ENCODE data around the gene COQ2. TPM values are rescaled to one million over a fixed set of nuclear protein-coding genes. Genes with fewer than 3 reads are reported as not detected.

Gene COQ2
- total RNA-seq, 1 donor from 2014 or later = 8.7 TPM

GRCh38 chr4:83267830-83268475 lies 16.6 kb downstream of the COQ2 start:
- TF ChIP-seq CTCF (IDR thresholded peaks at IDR 0.05; ENCODE audit: insufficient read depth, low read depth, low read length) (no peak), EZH2 (IDR thresholded peaks at IDR 0.05; ENCODE audit: insufficient read depth, low read length) (no peak)
- Histone ChIP-seq H3K79me2 (ENCODE audit: insufficient read depth, low read length) (no peaks in the 10 kb centered on the region), H3K9me3 (ENCODE audit: insufficient read depth, low read depth, low read length) (no peaks in the 10 kb centered on the region), H3K27ac (ENCODE audit: low read depth, low read length) (no peak overlapping the region), H3K4me3 (ENCODE audit: insufficient read depth, low read depth, low read length) (no peak overlapping the region), H3K4me1 (ENCODE audit: insufficient read depth, low read length) (no peaks in the 10 kb centered on the region), H3K4me2 (ENCODE audit: low read length) (no peak overlapping the region), H3K27me3 (ENCODE audit: insufficient read depth, low read length) (no peaks in the 10 kb centered on the region), H3K9ac (ENCODE audit: low read length) (no peak overlapping the region), H3K36me3 (ENCODE audit: insufficient read depth, low read length) (peaks cover 4% of the 10 kb centered on the region), H2AFZ (ENCODE audit: low read depth, low read length) (no peak overlapping the region), H4K20me1 (ENCODE audit: insufficient read depth, low read length) (no peaks in the 10 kb centered on the region)
- Mint-ChIP-seq H3K4me1 (ENCODE audit: low read depth, unreplicated experiment) (peaks cover 12% of the 10 kb centered on the region), H3K36me3 (ENCODE audit: low read depth, unreplicated experiment) (peaks cover 8% of the 10 kb centered on the region), H3K4me3 (ENCODE audit: unreplicated experiment) (no peak overlapping the region), H3K9me3 (ENCODE audit: unreplicated experiment) (no peaks in the 10 kb centered on the region), H3K27me3 (ENCODE audit: low read depth, unreplicated experiment) (no peaks in the 10 kb centered on the region), H3K27ac (ENCODE audit: unreplicated experiment) (no peak overlapping the region)
- DNase-seq (ENCODE audit: low read depth) (no peak), FAIRE-seq (no peak)

GRCh38 chr4:83267121-83267829 lies 17.3 kb downstream of the COQ2 start:
- Histone ChIP-seq H4K20me1 (ENCODE audit: insufficient read depth, low read length) (no peaks in the 10 kb centered on the region), H3K36me3 (ENCODE audit: insufficient read depth, low read length) (peaks cover 6% of the 10 kb centered on the region), H3K4me2 (ENCODE audit: low read length) (no peak overlapping the region), H3K9ac (ENCODE audit: low read length) (no peak overlapping the region), H3K27ac (ENCODE audit: low read depth, low read length) (peak overlapping the region; percentile 7), H3K4me3 (ENCODE audit: insufficient read depth, low read depth, low read length) (no peak overlapping the region), H3K9me3 (ENCODE audit: insufficient read depth, low read depth, low read length) (no peaks in the 10 kb centered on the region), H3K4me1 (ENCODE audit: insufficient read depth, low read length) (no peaks in the 10 kb centered on the region), H3K27me3 (ENCODE audit: insufficient read depth, low read length) (no peaks in the 10 kb centered on the region), H2AFZ (ENCODE audit: low read depth, low read length) (no peak overlapping the region), H3K79me2 (ENCODE audit: insufficient read depth, low read length) (no peaks in the 10 kb centered on the region)
- peaks cover 12% of the 10 kb centered on the region for H3K4me1 Mint-ChIP-seq (ENCODE audit: low read depth, unreplicated experiment)
- TF ChIP-seq CTCF (IDR thresholded peaks at IDR 0.05; ENCODE audit: insufficient read depth, low read depth, low read length) = no peak
- TF ChIP-seq EZH2 (IDR thresholded peaks at IDR 0.05; ENCODE audit: insufficient read depth, low read length) = no peak
- H3K9me3 Mint-ChIP-seq (ENCODE audit: unreplicated experiment) = no peaks in the 10 kb centered on the region
- H3K27ac Mint-ChIP-seq (ENCODE audit: unreplicated experiment) = no peak overlapping the region
- DNase-seq (ENCODE audit: low read depth) = peak; percentile 80
- H3K27me3 Mint-ChIP-seq (ENCODE audit: low read depth, unreplicated experiment) = no peaks in the 10 kb centered on the region
- no peak overlapping the region for H3K4me3 Mint-ChIP-seq (ENCODE audit: unreplicated experiment)
- FAIRE-seq = no peak
- peaks cover 8% of the 10 kb centered on the region for H3K36me3 Mint-ChIP-seq (ENCODE audit: low read depth, unreplicated experiment)

- H3K4me3 ChIP-seq (ENCODE audit: insufficient read depth, low read depth, low read length) = no peak overlapping the region
- no peak overlapping the region for H3K4me2 ChIP-seq (ENCODE audit: low read length)
- Mint-ChIP-seq H3K4me1 (ENCODE audit: low read depth, unreplicated experiment) (peaks cover 12% of the 10 kb centered on the region), H3K27me3 (ENCODE audit: low read depth, unreplicated experiment) (no peaks in the 10 kb centered on the region), H3K9me3 (ENCODE audit: unreplicated experiment) (no peaks in the 10 kb centered on the region), H3K4me3 (ENCODE audit: unreplicated experiment) (no peak overlapping the region), H3K36me3 (ENCODE audit: low read depth, unreplicated experiment) (peaks cover 8% of the 10 kb centered on the region), H3K27ac (ENCODE audit: unreplicated experiment) (no peak overlapping the region)
- H3K36me3 ChIP-seq (ENCODE audit: insufficient read depth, low read length) = peaks cover 6% of the 10 kb centered on the region
- DNase-seq (ENCODE audit: low read depth) = peak; percentile 55
- TF ChIP-seq EZH2 (IDR thresholded peaks at IDR 0.05; ENCODE audit: insufficient read depth, low read length) = no peak
- TF ChIP-seq CTCF (IDR thresholded peaks at IDR 0.05; ENCODE audit: insufficient read depth, low read depth, low read length) = no peak
- H2AFZ ChIP-seq (ENCODE audit: low read depth, low read length) = no peak overlapping the region
- no peak for FAIRE-seq
- no peaks in the 10 kb centered on the region for H3K9me3 ChIP-seq (ENCODE audit: insufficient read depth, low read depth, low read length)
- H3K4me1 ChIP-seq (ENCODE audit: insufficient read depth, low read length) = no peaks in the 10 kb centered on the region
- H3K9ac ChIP-seq (ENCODE audit: low read length) = no peak overlapping the region
- H3K79me2 ChIP-seq (ENCODE audit: insufficient read depth, low read length) = no peaks in the 10 kb centered on the region
- peak overlapping the region; percentile 7 for H3K27ac ChIP-seq (ENCODE audit: low read depth, low read length)
- no peaks in the 10 kb centered on the region for H4K20me1 ChIP-seq (ENCODE audit: insufficient read depth, low read length)
- H3K27me3 ChIP-seq (ENCODE audit: insufficient read depth, low read length) = no peaks in the 10 kb centered on the region
These were observed 17.9 kb downstream of the COQ2 start for GRCh38 chr4:83266689-83267088.
